Epidermal melanocyte (primary cell): ENCODE measurements around the gene CLDN5.
"Not testable (repeated sequence)": the region's sequence is repeated elsewhere in the genome, so short reads cannot be mapped to it uniquely, and the experiment has no call there.

ENCODE experiments used
- DNase-seq: peaks from one replicate; pipeline ENCODE4 v3.0.0; 2011; ENCODE audit warnings: low spot score; ENCODE audit not compliant: insufficient read length

CLDN5 gene

GRCh38 chr22:19548427-19548826 lies 24.2 kb upstream of the CLDN5 start:
- DNase-seq: not testable (repeated sequence)

- no peak for DNase-seq
Measured at GRCh38 chr22:19547620-19548019, 23.4 kb upstream of the CLDN5 start.

DNA sequence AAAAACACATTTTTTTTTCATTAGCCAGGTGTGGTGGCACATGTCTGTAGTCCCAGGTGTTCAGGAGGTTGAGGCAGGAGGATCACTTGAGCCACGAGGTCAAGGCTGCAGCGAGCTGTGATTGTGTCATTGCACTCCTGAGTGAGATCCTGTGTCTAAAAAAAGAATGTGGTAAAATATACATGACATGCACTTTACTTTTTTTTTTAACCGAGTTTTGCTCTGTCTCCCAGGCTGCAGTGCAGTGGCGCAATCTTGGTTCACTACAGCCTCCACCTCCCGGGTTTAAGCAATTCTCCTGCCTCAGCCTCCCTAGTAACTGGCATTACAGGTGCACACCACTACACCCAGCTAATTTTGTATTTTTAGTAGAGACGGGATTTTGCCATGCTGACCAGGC lies 22.5 kb upstream of the CLDN5 start:
- no peak for DNase-seq

DNA sequence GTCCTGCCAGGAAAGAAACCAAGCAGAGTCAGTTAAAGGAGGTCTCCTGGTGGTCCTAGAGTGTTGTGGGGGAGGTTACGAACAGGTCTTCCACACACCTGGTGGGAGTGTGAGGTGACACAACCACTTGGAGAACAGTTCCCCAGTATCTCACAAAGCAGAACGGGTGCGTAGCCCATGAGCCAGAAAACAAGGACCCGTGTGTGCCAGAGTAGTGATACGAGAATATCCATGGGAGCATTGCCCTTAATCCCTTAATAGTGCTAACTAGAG lies 21.7 kb upstream of the CLDN5 start:
- no peak for DNase-seq

DNA sequence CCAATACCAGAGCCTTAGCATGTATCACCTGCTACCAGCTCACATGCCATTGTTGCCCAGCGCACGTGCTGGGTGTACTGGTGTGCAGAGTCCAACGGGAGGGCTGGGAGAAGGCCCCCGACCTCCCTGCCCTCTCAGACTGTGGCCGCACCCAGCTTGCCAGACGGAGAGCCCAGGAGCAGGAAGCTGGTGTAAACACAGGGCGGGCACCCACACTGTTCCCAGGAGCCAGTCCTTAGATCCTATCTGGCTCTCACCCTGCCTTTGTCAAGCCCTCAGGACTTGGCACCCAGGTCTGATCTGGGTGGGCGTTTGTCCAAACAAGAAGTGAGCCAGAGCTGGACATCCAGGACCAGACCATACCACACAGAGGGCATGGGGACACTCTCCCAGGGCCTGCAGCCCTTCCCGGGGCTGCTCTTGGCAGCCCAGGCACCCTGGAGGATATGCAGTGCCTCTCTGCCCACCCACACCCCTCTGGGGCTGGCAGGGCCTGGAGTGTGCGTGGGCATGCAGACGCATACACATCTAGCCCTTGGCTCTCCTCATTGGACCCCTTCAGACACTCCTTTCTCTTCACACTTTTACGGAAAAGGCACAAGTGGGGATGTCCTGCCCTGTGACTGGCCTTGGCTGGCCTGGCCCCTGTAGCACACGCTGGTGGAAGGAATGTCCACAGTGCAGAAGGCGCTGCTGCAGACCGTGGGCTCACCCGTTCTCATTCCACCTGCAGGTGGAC lies 19.9 kb upstream of the CLDN5 start:
- DNase-seq: no peak

- no peak for DNase-seq
Measured at GRCh38 chr22:19540394-19540793, 16.2 kb upstream of the CLDN5 start.

- DNase-seq: no peak
Measured at GRCh38 chr22:19537941-19538488, 13.8 kb upstream of the CLDN5 start.

- DNase-seq: no peak
Measured at GRCh38 chr22:19536564-19536963, 12.4 kb upstream of the CLDN5 start.

GRCh38 chr22:19535001-19535400 lies 10.8 kb upstream of the CLDN5 start:
- no peak for DNase-seq

DNA sequence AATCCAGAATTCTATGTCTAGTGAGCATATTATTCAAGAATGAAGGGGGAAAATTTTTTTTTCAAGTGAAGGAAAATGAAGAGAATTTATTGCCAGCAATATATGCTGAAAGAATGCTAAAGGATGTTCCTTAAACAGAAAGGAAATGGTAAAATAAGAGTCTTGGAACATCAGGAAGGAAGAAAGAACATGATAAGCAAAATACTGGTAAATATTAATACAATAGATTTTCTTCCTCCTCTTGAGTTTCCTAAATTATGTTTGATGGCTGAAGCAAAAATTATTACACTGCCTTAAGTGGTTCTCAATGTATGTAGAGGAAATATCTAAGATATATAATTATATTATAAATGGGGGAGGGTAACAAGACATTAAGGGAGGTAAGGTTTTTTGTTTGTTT lies 9.6 kb upstream of the CLDN5 start:
- DNase-seq: no peak

DNA sequence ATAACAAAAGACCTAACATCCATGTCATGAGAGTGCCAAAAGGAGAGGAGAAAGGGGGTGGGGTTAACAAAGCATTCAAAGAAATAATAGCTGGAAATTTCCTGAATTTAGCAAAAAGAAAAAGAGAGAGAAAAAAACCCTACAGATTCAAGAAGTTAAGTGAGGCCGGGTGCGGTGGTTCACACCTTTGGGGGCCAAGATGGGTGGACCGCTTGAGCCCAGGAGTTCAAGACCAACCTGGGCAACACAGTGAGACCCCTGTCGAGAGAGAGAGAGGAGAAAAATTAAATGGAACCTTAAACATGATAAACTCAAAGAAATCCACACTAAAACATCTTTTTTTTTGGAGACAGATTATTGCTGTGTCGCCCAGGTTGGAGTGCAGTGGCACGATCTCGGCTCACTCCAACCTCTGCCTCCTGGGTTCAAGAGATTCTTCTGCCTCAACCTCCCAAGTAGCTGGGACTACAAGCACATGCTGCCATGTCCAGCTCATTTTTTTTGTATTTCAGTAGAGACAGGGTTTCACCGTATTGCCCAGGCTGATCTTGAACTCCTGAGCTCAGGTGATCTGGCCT lies 8.9 kb upstream of the CLDN5 start:
- DNase-seq: no peak

DNA sequence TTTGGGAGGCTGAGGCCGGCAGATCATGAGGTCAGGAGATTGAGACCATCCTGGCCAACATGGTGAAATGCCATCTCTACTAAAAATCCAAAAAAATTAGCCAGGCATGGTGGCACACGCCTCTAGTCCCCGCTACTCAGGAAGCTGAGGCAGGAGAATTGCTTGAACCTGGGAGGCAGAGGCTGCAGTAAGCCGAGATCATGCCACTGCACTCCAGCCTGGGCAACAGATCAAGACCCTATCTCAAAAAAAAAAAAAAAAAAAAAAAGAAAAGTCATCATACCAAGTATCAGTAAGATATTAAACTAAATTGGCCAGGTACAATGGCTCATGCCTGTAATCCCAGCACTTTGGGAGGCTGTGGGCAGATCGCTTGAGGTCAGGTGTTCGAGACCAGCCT lies 7.1 kb upstream of the CLDN5 start:
- not testable (repeated sequence) for DNase-seq

- DNase-seq: no peak
Measured at GRCh38 chr22:19530751-19531150, 6.5 kb upstream of the CLDN5 start.

DNA sequence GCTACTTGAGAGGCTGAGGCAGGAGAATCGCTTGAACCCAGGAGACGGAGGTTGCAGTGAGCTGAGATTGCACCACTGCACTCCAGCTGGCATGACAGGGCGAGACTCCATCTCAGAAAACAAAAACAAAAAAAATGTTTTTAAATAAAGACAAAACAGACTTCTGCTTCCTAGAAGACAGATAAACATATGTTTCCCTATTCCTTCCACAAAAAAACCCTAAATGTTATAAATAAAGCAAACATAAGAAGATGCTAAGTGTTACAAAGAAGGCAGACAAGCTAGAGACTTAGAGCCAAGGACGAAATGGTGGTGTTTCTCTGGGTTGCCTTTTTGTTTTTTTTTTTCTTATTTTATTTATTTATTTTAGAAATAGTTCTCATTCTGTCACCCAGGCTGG lies 5.6 kb upstream of the CLDN5 start:
- DNase-seq: no peak

GRCh38 chr22:19527861-19528417 lies 3.7 kb upstream of the CLDN5 start:
- DNase-seq: no peak

DNA sequence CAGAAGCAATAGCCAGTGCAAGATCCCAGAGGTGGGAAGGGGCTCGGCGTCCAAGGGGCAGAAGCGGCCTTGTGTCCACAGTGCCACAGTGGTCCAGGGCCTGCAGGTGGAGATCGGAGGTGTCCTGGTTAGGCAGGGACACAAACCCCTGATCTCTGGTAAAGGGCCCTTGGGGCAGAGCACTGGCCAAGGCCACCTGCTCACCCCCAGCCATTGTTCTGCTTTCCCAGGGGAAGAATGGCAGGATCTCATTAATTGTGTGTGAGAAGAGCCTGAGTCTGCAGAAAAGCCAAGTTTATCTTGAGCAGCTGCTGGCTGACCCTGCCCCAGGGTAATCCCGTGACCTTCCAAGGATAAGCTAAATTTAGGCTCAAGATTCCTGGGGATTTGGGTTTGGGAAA lies 3.1 kb upstream of the CLDN5 start:
- DNase-seq: no peak

DNA sequence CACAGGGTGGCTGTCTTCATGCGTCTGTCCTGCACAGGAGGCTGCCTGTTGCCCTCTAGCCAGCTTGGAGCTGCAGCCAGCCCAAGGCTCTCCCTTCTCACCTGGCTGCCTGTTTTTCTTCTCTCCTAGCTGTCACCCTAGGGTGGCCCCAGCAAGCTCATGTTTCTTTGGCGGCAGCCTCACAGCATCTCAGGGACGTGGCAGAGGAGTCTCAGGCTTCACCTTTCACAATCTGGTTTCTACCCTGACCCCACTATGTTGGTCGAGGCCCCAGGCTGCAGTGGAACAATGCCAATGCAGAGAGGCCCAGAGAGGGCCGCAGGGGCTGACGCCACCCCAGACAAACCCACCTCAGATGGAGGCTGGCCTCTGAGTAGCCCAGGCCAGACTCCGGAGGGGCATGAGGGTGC lies 2.5 kb upstream of the CLDN5 start:
- no peak for DNase-seq

DNA sequence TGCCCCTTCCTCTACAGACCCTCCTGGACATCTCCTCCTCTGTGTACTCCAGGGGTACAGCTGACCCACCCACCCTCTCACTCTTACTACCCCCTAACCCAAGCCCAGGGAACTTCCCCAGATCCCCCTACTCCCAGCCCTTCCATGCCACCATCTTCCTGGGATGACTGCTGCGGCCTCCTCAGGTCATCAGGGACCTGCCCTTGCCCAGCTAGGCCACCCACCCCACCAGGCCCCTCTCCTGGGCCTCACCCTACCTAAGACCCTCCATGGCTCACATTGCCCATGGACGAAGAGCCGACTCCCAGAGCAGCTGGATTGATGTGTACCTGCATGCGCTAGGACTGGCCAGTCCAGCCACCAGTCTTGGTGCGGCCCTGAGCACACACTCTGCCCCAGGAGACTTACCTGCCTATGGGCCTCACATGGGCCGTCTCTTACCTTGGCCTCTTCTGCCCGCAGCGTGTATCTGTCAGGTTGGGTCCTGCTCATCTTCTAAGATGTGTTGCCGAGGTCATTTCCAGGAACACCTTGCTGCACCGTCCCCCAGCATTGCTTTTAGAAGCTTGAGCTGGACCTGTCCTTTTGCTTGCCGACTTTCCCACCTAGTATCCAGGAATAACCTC lies 2.0 kb upstream of the CLDN5 start:
- no peak for DNase-seq

GRCh38 chr22:19525666-19526065 lies 1.5 kb upstream of the CLDN5 start:
- no peak for DNase-seq

- DNase-seq: no peak
Measured at GRCh38 chr22:19525116-19525660, 978 bp upstream of the CLDN5 start.

- DNase-seq: no peak
Measured at GRCh38 chr22:19523240-19524169, 705 bp downstream of the CLDN5 start.
